Peyer's patch (tissue), 4 donors: ENCODE measurements around the gene SV2A.

Experiments
- POLR2A ChIP-seq, 2 donors: fragments of 450-650 bp; IDR thresholded peaks; one replicate each; pipeline ENCODE4 v1.5.1; 2017; ENCODE audit warnings: antibody characterized with exemption in 2 of 2, mild to moderate bottlenecking in 2 of 2, moderate library complexity in 2 of 2
- TF ChIP-seq, protein P1 (sequence below), 6 experiments: fragments of 450-650 bp in 4 of 6; fragments of 200-600 bp in 2 of 6; sonication (generic) in 1 of 6; IDR thresholded peaks; one replicate each; pipeline ENCODE4 v1.5.1; 2017 to 2019; ENCODE audit warnings: antibody characterized with exemption in 6 of 6, mild to moderate bottlenecking in 3 of 6, moderate library complexity in 1 of 6

- TF ChIP-seq, protein P1, sequence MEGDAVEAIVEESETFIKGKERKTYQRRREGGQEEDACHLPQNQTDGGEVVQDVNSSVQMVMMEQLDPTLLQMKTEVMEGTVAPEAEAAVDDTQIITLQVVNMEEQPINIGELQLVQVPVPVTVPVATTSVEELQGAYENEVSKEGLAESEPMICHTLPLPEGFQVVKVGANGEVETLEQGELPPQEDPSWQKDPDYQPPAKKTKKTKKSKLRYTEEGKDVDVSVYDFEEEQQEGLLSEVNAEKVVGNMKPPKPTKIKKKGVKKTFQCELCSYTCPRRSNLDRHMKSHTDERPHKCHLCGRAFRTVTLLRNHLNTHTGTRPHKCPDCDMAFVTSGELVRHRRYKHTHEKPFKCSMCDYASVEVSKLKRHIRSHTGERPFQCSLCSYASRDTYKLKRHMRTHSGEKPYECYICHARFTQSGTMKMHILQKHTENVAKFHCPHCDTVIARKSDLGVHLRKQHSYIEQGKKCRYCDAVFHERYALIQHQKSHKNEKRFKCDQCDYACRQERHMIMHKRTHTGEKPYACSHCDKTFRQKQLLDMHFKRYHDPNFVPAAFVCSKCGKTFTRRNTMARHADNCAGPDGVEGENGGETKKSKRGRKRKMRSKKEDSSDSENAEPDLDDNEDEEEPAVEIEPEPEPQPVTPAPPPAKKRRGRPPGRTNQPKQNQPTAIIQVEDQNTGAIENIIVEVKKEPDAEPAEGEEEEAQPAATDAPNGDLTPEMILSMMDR (IDR thresholded peaks at IDR 0.05): no peak
- TF ChIP-seq POLR2A (IDR thresholded peaks at IDR 0.05): no peak
Observed at GRCh38 chr1:149945206-149945605, 27.6 kb upstream of the SV2A start.
